SJCRH30 (cell line): ENCODE results near the gene PXMP4. TPM values are rescaled to one million over a fixed set of nuclear protein-coding genes. Genes with fewer than 3 reads are reported as not detected.
A peak's percentile ranks its signal among the peaks of the same experiment; 100 is the strongest.

ENCODE experiments used
- DNase-seq, 2 experiments: peaks; one replicate each; pipeline ENCODE4 v3.0.0-alpha.2; 2015 to 2020
- H3K27ac ChIP-seq: fragments of 250-450 bp; sonication (Bioruptor Pico); 2 replicates; pipeline ENCODE4 v1.5.1; 2020; ENCODE audit warnings: mild to moderate bottlenecking, moderate library complexity
- H3K27me3 ChIP-seq: fragments of 250-450 bp; sonication (Bioruptor Pico); 2 replicates; pipeline ENCODE4 v1.5.1; 2020; ENCODE audit warnings: mild to moderate bottlenecking, moderate library complexity
- H3K36me3 ChIP-seq: fragments of 250-450 bp; sonication (Bioruptor Pico); 2 replicates; pipeline ENCODE4 v1.5.1; 2020; ENCODE audit warnings: mild to moderate bottlenecking, moderate library complexity
- H3K4me1 ChIP-seq: fragments of 250-450 bp; sonication (Bioruptor Pico); 2 replicates; pipeline ENCODE4 v1.5.1; 2020; ENCODE audit warnings: mild to moderate bottlenecking, moderate library complexity
- H3K4me3 ChIP-seq: fragments of 250-450 bp; sonication (Bioruptor Pico); 2 replicates; pipeline ENCODE4 v1.5.1; 2020; ENCODE audit warnings: mild to moderate bottlenecking, moderate library complexity
- H3K9me3 ChIP-seq: fragments of 250-450 bp; sonication (Bioruptor Pico); replicated peaks from 2 replicates; pipeline ENCODE4 v1.5.1; 2020; ENCODE audit warnings: mild to moderate bottlenecking, moderate library complexity
- total RNA-seq: library from RNA; depleted of rRNA; stranded (reverse); fragments of >200 nt; shearing (Covaris generic); gene quantifications from 2 replicates; pipeline ENCODE4 v1.2.3, GENCODE V29; 2014

Gene PXMP4
- total RNA-seq, 1 experiment from 2014 or later, result 8.2 TPM

- Histone ChIP-seq H3K9me3 (no peaks in the 10 kb centered on the region), H3K4me3 (no peak overlapping the region), H3K4me1 (peaks cover 13% of the 10 kb centered on the region), H3K27me3 (no peaks in the 10 kb centered on the region), H3K27ac (no peak overlapping the region), H3K36me3 (peaks cover 28% of the 10 kb centered on the region)
- no peak for DNase-seq
Measured at GRCh38 chr20:33668466-33669155, 51.5 kb downstream of the PXMP4 start.

- Histone ChIP-seq H3K36me3 (peaks cover 28% of the 10 kb centered on the region), H3K27ac (no peak overlapping the region), H3K9me3 (no peaks in the 10 kb centered on the region), H3K4me1 (peaks cover 8% of the 10 kb centered on the region), H3K4me3 (no peak overlapping the region), H3K27me3 (no peaks in the 10 kb centered on the region)
- no peak for DNase-seq
Measured at GRCh38 chr20:33667676-33668465, 52.2 kb downstream of the PXMP4 start.

GRCh38 chr20:33667245-33667675, 52.9 kb downstream of the PXMP4 start:
- peaks cover 4% of the 10 kb centered on the region; the same call in 1 of the 2 replicates for H3K4me1 ChIP-seq

GRCh38 chr20:33666293-33667244, 53.5 kb downstream of the PXMP4 start, which contains the start of gene ACTL10:
TSS of gene ACTL10 (plus strand) at chr20:33666943. CDS start at chr20:33667498, 555 bp downstream.
- no peaks in the 10 kb centered on the region for H3K27me3 ChIP-seq
- DNase-seq, result no peak
- peaks cover 4% of the 10 kb centered on the region; the same call in 1 of the 2 replicates for H3K4me1 ChIP-seq
- no peak within 1 kb of the TSS for H3K4me3 ChIP-seq
- H3K9me3 ChIP-seq, result no peaks in the 10 kb centered on the region
- no peak within 1 kb of the TSS for H3K27ac ChIP-seq
- H3K36me3 ChIP-seq, result peaks cover 24% of the 10 kb centered on the region

More at GRCh38 chr20:33667245-33667675, 52.9 kb downstream of the PXMP4 start:
- peaks cover 28% of the 10 kb centered on the region for H3K36me3 ChIP-seq
- H3K27me3 ChIP-seq, result no peaks in the 10 kb centered on the region
- no peak for DNase-seq
- H3K27ac ChIP-seq, result no peak overlapping the region
- no peaks in the 10 kb centered on the region for H3K9me3 ChIP-seq
- no peak overlapping the region for H3K4me3 ChIP-seq

GRCh38 chr20:33664762-33665144, 55.4 kb downstream of the PXMP4 start:
- peaks cover 4% of the 10 kb centered on the region; the same call in 1 of the 2 replicates for H3K4me1 ChIP-seq
- no peaks in the 10 kb centered on the region for H3K9me3 ChIP-seq
- no peak overlapping the region for H3K27ac ChIP-seq
- H3K36me3 ChIP-seq, result peaks cover 18% of the 10 kb centered on the region
- no peak overlapping the region for H3K4me3 ChIP-seq
- no peaks in the 10 kb centered on the region for H3K27me3 ChIP-seq
- no peak for DNase-seq

GRCh38 chr20:33664085-33664761, 55.9 kb downstream of the PXMP4 start:
- Histone ChIP-seq H3K9me3 (no peaks in the 10 kb centered on the region), H3K4me3 (peak overlapping the region; percentile 74), H3K4me1 (peaks cover 4% of the 10 kb centered on the region; the same call in 1 of the 2 replicates), H3K36me3 (peaks cover 18% of the 10 kb centered on the region), H3K27ac (peak overlapping the region; percentile 57), H3K27me3 (no peaks in the 10 kb centered on the region)
- peak in 1 of 2 experiments; percentile 49 for DNase-seq

GRCh38 chr20:33663161-33664084, 56.7 kb downstream of the PXMP4 start:
- peak; percentile 87 for DNase-seq
- Histone ChIP-seq H3K9me3 (no peaks in the 10 kb centered on the region), H3K4me1 (peaks cover 4% of the 10 kb centered on the region; the same call in 1 of the 2 replicates), H3K27ac (peak overlapping the region; percentile 57), H3K36me3 (peaks cover 13% of the 10 kb centered on the region), H3K27me3 (no peaks in the 10 kb centered on the region), H3K4me3 (peak overlapping the region; percentile 74)

GRCh38 chr20:33662172-33662571, 57.9 kb downstream of the PXMP4 start, which contains the start of gene C20orf144:
TSS of gene C20orf144 (plus strand) at chr20:33662327. CDS start at chr20:33662346, 19 bp downstream.
- Histone ChIP-seq H3K4me1 (peaks cover 4% of the 10 kb centered on the region; the same call in 1 of the 2 replicates), H3K27me3 (no peaks in the 10 kb centered on the region), H3K36me3 (peaks cover 4% of the 10 kb centered on the region; the same call in 1 of the 2 replicates), H3K9me3 (no peaks in the 10 kb centered on the region), H3K4me3 (peak within 1 kb of the TSS; percentile 74), H3K27ac (peak within 1 kb of the TSS; percentile 57; the same call in 1 of the 2 replicates)
- DNase-seq, result no peak

GRCh38 chr20:33660685-33661058, 59.4 kb downstream of the PXMP4 start:
- no peaks in the 10 kb centered on the region for H3K27me3 ChIP-seq
- peaks cover 4% of the 10 kb centered on the region; the same call in 1 of the 2 replicates for H3K4me1 ChIP-seq
- no peak for DNase-seq
- peaks cover 5% of the 10 kb centered on the region; the same call in 1 of the 2 replicates for H3K36me3 ChIP-seq
- no peak overlapping the region for H3K27ac ChIP-seq
- H3K4me3 ChIP-seq, result no peak overlapping the region
- no peaks in the 10 kb centered on the region for H3K9me3 ChIP-seq

GRCh38 chr20:33660035-33660684, 60.0 kb downstream of the PXMP4 start:
- H3K27ac ChIP-seq, result no peak overlapping the region
- no peak for DNase-seq
- H3K4me1 ChIP-seq, result peaks cover 4% of the 10 kb centered on the region; the same call in 1 of the 2 replicates
- H3K9me3 ChIP-seq, result no peaks in the 10 kb centered on the region
- no peak overlapping the region for H3K4me3 ChIP-seq
- H3K27me3 ChIP-seq, result no peaks in the 10 kb centered on the region
- peaks cover 5% of the 10 kb centered on the region; the same call in 1 of the 2 replicates for H3K36me3 ChIP-seq

- DNase-seq, result no peak
- Histone ChIP-seq H3K27me3 (no peaks in the 10 kb centered on the region), H3K4me3 (no peak overlapping the region), H3K4me1 (peaks cover 4% of the 10 kb centered on the region; the same call in 1 of the 2 replicates), H3K9me3 (no peaks in the 10 kb centered on the region), H3K27ac (no peak overlapping the region), H3K36me3 (peaks cover 5% of the 10 kb centered on the region; the same call in 1 of the 2 replicates)
Measured at GRCh38 chr20:33659341-33660034, 60.6 kb downstream of the PXMP4 start.

- no peak overlapping the region for H3K27ac ChIP-seq
- H3K4me1 ChIP-seq, result no peaks in the 10 kb centered on the region
- H3K36me3 ChIP-seq, result peaks cover 5% of the 10 kb centered on the region; the same call in 1 of the 2 replicates
- DNase-seq, result no peak
- no peaks in the 10 kb centered on the region for H3K27me3 ChIP-seq
- H3K4me3 ChIP-seq, result no peak overlapping the region
- no peaks in the 10 kb centered on the region for H3K9me3 ChIP-seq
Measured at GRCh38 chr20:33658929-33659328, 61.2 kb downstream of the PXMP4 start.
